GM21447 (cell line): ENCODE results near the gene PYGM.

Experiments
- ATAC-seq: cut with Tn5 transposase; IDR thresholded peaks from one replicate; pipeline ENCODE4 v1.9.1; 2021; ENCODE audit not compliant: unreplicated experiment

Gene PYGM

DNA sequence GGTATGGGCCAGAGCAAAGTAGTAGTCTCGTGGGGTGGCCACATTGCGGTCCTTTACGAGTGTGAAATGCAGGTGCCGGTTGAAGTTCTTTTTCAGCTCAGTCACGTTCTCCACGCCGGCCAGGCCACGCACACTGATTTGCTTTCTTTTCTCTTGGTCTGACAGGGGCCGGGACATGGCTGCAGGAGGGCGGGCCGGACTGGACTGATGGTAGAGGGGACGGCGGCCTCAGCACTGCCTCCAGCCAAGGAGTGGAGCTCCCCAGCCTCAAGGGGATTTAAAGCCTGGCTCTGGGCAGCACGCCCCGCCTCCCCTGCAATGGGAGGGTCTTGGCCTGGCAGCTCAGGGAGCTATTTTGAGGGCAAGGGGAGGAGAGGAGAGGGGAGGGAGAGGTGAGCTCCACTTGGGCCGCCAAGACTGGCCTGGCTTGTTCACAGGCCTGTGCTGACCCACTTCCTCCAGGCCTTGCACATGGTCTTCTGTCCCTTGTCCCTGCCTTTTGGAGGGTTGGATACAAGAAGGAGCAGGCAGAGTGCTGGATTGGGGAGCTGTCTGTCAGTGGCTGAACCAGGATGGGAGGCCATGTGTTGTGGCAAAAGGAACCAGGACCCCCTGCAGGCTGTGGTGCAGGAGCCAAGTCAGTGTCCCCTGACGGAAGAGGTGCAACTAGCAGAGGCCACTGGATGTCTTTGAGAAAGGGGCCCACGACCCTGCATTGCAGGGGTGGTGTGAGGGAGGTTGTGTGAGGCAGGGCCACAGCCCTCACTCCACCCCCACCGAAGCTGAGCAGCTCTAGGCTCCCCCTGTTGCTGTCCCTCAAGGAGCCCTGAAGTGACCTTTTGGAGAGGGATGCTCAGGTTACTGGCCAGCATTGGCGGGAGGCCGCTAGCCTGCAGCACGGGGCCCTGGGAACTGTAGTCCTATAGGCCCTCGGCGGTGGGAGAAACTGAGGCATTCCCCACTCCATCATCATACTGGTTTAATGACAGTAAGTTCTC is at the start of gene PYGM:
TSS of gene PYGM (minus strand) at position 253 of the 998 bp plus-strand sequence. CDS start at position 177, 76 bp downstream.
- ATAC-seq, result no peak

DNA sequence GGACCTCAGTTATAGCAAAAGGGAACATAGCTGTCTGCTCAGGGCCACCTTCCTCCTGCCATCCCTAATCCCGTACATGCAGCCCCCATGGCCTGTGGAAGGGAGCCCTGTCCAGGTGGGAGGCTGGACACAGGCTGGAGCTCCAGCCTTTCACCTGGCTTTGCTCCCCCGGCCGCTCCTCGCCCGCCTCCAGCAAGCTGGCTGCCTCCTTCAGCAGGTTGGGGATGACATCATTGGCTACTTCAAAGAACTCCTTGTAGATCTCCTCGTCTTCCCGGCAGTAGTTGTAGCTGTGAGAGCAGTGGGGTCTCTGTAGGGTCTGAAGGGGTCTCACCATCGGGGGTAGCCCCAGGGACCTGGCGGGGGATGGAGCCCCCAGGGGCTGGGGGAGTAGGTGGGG is 45.7 kb upstream of the PYGM start:
- no peak for ATAC-seq

DNA sequence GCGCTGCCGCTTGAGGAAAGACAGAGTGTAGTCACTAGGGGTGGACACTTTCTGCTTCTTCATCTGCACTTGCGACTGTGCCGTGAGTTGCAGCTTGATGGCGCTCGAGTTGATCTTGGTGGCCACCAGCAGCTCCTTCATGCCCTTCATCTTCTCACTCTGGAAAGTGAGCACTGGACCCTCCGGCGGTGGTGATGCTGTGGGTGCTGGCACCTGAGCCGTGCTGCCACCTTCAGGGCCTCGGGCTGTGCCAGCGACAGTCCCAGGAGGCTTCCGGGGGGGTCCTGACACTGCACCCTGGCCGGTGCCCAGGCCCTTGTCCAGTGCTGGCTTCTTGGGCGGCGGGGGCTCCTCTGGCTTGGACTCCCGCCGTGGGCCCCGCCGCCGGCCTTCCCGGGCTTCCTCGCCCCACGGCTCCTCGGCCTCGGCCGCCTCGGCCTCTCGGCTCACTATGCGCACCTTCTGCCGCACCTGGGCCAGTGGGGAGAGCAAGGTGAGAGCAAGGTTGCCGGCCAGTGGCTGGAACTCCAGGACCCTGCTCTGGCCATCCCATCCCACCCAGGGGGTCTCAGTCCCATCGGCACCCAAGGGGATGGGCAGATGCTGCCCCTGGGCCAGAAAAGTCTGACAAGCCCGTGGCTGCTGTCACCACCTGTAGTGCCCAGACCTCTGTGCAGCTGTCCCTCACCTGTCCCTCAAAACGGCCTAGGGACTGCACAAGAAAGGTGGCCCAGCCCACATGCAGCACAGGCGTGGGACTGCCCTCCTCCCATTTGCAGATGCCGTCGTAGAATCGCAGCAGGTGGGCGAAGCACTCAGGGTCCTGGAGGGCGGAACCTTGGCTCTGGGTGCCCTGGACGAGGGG is 44.8 kb upstream of the PYGM start:
- no peak for ATAC-seq

DNA sequence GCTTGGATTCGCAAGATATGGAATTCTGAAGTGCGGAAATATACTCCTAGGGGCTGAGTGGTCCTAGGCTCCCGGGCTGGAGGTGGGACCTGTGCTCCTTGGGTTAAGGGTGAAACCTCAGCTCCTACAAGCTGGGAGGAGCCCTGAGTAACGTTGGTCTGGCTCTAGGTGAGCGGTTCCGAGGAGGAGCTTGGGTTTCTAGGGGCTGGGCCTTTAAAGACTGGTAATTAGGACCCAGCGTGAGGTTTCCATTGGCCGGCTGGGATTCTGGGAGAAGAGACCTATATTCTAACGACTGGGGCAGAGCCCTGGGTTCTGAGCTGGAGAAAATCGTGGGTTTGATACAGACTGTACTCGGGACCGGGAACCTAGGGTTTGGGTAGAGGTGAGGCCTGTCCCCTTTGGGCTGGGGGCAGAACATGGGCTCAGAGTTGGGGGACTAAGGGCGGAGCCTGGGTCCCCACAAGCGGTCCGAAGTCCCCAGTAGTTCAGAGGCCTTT is 44.1 kb upstream of the PYGM start:
- no peak for ATAC-seq

DNA sequence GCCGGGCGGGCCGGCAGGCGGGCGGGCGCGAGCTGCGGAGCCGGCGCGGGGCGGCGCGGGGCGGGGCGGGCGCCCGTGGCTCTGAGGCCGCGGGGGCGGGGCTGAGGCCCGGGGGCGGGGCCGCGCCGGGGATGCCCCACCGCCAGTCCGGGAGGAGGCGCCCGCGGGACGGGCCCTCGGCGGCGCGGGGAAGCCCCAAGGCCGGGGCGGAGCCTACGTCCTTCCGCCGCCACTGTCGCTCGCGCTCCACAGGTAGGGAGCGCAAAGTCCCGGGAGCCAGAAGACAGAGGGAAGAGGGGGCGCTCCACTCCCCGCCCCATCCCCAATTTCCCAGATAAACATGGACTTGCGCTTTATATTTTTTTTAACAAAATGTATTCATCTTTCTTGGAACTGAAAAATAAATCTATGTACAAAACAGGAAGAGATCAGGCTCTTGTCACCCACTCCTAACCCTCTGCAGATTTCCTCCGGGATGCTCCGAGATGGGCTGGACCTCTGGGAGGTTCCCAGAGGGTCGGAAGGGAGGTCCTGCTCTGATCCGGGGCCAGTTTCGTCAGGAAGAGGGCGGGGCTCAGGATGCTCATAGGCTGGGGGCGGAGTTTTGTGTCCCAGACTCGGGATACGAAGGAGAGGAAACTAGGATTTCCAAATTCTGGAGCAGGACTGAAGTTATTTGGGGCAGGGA is 43.5 kb upstream of the PYGM start, which contains the start of gene MAP4K2:
TSS of gene MAP4K2 (minus strand) at position 57 of the 688 bp plus-strand sequence. CDS start 65 bp downstream, outside the sequence.
- ATAC-seq, result no peak

DNA sequence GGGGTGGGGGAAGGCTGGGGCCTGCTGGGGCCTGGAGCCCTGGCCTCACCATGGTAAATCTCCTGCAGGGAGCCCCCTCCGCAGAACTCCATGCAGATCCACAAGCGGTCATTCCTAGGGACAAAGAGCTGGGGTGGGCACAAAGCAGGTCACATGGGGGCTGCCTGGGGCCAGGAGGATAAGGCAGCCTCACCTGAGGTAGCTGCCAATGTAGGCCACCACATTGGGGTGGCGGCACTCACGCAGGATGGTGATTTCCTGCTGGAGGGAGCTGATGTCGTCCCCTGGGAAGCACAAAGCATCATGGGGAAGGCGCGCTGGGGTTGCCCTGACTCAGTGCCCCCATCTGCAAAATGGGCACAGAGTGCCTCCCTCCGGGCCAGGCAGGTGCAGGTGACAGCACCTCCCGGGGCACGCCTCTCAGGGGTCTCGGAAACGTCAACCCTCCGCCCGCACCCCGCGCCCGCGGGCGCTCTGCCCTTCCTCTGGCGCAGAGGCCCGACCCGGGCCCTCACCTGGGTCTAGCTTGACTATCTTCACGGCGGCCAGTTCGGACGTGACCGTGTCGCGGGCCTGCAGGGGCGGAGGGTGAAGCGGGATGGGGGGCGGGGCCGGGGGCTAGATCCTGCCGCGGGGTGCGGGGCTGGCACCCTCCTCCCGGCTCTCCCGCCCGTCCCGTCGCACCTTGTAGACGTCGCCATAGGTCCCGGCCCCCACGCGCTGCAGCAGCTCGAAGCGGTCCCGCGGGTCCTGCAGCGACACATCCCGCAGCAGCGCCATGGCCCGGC is 42.8 kb upstream of the PYGM start:
- no peak for ATAC-seq

DNA sequence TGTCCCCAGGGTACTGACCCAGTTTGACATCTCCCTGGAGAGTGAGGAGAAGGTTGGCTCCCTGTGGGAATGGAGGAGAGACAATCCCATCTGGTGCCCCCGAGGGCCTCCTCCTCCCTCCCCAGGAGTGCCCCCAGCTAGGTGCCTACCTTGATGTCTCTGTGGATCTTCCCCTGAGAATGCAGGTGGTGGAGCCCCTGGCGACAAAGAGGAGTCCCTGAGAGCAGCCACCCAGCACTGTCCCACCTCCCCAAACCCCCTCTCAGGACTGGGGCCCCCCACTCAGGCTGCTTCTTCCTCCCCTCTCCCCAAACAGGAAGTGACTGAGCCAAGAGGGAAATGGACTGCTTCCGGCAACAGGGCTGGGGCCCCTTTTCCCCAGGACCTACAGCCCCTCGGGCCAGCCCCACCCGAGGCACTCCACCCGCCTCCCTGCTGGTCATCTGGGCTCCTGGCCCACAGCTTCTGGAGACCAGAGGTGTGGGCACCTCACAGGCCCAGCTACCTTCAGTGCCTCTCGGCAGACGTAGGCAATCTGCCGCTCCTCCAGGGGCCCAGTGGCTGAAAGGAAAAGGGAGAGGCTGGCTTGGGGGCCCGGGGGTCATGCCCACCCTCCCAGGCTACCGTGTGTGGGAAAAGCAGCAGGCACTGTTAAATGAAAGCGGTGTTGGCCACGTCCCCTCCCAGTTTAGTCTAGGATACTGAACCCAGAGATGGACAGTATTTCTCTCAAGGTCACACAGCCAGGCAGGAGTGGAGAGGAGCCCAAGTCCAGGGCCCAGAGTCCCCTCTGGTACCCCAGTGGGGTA is 42.0 kb upstream of the PYGM start:
- no peak for ATAC-seq

DNA sequence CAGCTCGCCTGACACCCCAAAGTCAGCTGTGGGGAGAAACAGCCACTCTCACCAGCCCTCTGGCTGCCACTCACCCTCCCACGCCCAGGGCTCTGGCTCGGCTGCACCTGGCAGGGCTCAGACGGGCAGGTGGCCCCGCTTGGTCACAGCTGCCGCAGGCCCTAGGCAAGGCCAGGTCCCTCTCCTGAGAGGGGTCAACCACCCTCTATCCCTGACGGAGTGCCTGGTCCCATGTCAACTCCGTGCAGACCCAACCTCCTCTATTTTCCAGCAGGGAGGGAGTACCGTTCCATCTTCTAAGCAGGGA is 41.3 kb upstream of the PYGM start:
- no peak for ATAC-seq

DNA sequence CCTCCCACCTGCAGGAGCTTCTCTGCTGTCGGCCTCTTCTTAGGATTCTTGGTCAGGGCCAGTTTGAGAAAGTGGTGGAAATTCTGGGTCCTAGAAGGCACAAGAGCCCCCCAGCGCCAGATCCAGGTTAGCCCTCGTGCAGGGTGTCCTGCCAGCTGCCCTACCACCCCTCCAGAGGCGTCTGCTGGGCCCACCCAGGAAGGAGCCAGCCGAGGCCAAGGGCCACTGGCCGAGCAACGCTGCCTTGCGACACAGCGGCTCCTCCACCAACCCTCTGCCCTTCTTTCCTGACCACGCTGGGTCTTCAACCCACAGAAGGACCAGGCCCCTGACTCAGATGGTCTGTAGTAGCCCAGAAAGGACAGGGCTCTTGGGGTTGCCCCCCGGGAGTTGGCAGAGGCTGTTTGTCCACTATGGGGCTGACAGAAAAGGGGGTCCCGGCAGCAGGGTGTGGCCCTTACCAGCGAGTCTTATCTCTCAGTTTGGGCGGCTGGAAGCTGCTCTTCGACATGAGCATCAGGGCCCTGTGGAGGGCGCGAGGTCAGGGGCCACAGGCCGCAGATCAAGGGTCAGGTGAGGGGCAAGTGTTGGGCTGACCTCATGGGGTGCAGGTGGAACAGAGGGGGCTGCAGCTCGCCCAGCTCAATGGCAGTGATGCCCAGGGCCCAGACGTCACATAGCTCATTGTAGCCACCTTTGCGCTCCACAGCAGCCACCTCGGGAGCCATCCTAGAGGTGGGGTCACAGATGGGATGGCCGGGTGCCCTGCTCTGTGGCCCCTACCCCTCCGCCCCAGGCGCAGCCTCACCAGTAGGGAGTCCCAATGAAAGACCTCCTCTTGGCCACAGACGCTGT is 40.8 kb upstream of the PYGM start:
- ATAC-seq, result no peak

DNA sequence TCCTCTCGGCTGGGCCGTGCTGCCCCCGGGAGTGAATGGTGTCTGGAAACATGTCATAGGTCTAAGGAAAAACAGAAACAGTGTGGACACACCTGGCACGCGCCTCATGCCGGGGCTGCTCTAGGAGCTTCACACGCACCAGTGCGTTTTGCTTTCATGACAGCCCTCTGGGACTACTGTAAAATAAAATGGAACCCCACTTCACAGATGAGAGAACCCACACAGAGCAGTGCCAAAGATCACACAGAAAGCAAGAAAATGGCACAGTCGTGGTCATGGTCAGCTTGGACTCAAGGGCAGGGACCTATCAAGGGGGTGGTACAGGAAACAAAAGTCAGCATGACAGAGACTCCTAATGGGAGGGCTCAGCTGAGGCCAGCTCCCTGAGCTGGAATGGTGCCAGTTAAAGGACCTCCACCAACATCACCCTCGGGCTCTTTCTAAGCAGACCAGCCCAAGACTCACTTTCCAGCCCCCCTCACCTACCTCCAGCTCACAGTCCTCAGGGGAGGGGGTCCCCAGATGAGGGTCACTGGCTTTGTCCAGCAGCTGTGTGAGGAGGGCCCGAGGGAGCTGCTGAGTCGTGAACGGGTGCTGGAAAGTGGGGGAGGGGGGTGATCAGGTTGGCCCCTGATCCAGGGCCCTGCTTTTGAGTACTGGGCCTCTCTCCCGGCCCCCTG is 40.0 kb upstream of the PYGM start:
- no peak for ATAC-seq

DNA sequence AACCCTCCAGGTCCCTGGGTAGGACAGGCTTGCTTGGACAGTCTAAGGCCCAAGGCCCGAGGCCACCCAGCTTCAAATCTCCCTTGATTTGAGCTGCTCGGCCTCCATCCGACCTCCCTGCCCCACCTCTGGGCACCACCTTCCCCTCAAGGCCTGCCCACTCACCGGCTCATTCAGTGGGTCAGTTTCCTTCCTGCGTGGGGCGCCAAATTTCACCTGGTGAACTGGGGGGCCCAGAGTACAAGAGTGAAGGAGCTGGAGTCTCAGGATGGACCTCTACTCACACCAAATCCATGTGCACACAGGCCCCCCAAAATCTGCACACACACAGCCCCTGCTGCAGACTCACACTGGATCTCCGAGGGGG is 39.5 kb upstream of the PYGM start:
- ATAC-seq, result no peak

DNA sequence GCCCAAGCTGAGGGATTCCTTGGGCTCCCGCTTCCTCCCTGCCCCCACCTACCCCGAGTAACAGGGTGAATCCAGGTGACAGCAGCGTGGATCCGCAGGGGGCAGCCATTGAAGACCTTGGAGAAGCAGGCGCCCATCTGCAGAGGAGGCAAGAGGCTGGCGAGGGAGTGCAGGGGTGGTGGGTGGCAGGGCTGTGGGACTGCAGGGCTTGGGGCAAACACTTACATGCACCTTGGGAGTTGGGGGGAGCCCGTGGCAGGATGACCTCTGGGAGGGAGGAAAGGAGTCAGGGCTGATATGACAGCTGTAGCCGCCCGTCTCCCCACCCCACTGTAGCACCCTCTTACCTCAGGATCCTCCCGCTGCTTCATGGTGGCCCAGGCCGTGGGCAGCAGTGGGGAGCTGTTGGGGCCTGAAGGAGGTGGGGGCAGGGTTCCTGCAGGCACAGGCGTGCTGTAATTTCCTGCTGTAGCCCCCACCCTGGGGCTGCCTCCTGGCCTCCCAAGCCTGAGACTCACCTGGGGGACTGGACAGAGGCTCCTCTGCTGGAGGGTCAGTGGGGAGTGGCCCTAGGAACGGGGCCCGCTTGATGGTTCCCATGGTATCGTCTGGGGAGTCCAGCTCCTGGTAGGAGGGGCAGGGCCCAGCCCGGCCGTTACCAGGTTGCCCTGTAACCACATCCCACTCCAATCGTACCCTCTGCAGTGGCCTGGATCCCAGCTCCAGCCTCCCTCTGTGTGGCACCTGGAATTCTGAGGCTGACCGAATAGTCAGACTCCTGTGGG is 37.2 kb upstream of the PYGM start:
- ATAC-seq, result no peak

DNA sequence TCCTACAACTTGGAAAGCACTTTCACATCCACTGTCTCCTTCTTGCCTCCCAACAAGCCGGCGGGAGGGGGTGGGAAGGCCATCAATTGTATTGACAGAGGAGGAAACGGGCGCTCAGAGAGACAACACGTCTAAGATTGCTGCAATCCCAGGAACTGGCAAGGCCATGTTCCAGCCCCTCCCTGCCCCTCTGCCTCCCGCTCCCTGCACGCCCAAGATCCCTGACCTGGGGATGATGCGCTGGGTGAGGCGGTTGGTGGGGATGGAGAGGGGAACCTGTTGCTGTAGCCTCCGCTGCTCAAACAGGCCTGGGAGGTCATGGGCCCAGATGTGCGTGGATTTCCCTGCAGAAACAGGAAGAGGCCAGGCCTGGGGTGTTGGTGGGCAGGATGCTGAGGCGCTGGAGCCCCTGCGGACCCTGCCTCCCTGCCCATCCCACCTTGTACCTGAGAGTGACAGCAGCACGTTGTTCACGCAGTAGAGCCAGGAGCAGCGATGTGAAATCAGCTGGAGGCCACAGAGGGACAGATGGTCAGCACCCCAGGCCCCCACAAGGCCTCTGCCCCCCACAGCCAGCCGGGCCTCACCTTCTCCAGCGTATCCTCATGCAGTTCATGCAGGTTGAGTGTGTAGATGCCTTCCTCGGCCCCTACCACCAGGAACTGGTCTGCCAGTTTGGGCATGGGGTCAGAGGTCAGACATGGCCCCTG is 36.4 kb upstream of the PYGM start:
- ATAC-seq, result no peak

DNA sequence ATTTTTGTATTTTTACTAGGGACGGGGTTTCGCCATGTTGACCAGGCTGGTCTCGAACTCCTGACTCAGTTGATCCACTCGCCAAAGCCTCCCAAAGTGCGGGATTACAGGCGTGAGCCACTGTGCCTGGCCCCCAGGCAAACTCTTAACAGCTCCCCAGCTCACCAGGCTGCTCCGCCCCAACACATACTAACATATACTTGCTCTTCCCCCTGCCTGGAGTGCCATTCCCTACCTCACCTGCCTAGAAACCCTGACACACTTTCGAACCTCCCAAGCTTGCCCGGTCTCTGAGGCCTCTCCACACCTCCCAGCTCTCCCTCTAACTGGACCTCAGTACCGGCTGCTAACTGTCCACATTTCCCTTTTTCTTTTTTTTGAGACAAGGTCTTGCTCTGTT is 34.8 kb upstream of the PYGM start:
- no peak for ATAC-seq

DNA sequence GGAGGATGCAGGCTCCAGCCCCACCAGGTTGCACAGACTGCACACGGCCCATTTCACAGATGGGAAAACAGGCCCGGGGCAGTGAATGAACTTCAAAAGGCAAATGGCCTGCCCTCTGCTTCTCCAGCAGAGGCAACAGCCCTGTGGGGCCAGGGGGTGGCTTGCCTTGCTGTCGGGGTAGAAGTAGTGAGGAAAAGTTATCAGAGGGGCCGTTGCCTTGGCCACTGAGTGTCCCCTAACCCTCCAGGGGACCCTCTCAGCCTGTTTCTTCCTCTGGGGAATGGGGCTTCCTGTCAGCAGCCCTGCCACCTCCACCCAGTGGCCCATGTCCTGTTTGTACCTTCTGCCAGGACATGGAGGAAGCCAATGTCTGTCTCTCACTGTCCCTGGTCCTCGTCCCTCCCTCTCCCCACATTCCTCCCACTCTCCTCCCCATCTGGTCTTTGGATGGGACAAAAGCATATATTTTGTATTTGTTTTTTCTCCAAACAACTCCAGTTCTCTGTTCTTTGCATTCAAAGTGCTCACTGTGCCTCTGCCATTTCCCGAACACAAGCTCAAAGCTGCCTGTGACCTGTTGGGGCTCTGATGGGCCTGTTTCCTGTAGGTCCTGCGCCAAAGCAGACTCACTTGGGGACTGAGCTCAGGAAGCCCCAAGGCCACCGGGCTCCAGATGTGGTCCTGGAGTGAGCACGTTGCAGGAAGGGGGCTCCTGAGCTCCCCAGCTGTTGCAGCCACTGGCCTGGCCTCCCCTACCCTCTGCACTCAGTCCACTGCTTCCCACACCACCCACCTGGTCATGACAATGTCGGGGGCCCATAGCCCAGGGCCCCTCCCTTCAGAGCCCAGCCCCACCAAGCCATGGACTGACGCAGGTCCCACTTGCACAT is 33.7 kb upstream of the PYGM start:
- ATAC-seq, result no peak

DNA sequence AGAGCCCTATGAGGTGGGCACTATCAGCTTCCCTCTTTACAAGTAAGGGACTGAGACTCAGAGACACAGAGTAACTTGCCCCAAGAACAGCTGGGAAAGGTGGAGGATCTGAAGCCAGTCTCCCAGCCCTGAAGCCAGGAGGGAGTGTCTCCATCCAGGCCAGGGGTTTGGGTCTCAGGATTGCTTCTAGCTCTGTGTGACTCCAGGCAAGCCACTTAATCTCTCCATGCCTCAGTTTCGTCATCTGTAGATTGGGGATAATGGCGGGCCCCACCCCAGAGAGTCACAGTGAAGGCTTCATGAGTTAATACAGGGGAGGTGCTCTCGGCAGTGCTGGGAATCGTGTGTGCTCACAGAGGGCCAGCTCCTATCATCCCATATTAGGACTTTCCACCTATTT is 32.7 kb upstream of the PYGM start:
- no peak for ATAC-seq
